Heart left ventricle (tissue), 16 donors: ENCODE measurements around the gene URAD. TPM values are rescaled to one million over a fixed set of nuclear protein-coding genes. Genes with fewer than 3 reads are reported as not detected.

Source experiments
- ATAC-seq, 4 donors: fragments of 200-7000 bp; cut with Tn5 transposase; one replicate each; pipeline ENCODE4 v1.9.1; 2020 to 2022; ENCODE audit warnings: moderate library complexity in 4 of 4, mild to moderate bottlenecking in 3 of 4, moderate number of reproducible peaks in 1 of 4
- DNase-seq, 5 donors: peaks; one replicate each; pipeline ENCODE4 v3.0.0-alpha.2; 2020
- H3K27ac ChIP-seq, 12 donors: fragments of 200-600 bp; sonication (generic) in 4 of 12; one replicate each; pipeline versions ENCODE4 v1.5.0 to v1.8.0; 2016 to 2022; ENCODE audit warnings: mild to moderate bottlenecking in 2 of 12
- H3K27me3 ChIP-seq, 9 donors: fragments of 200-600 bp; sonication (generic) in 2 of 9; one replicate each; pipeline versions ENCODE4 v1.5.1 to v1.8.0; 2016 to 2022; ENCODE audit warnings: mild to moderate bottlenecking in 3 of 9
- H3K36me3 ChIP-seq, 9 donors: fragments of 200-600 bp; sonication (generic) in 2 of 9; one replicate each; pipeline versions ENCODE4 v1.5.0 to v1.8.0; 2018 to 2022; ENCODE audit warnings: mild to moderate bottlenecking in 2 of 9
- H3K4me1 ChIP-seq, 12 donors: fragments of 200-600 bp; sonication (generic) in 4 of 12; one replicate each; pipeline versions ENCODE4 v1.5.0 to v1.8.0; 2016 to 2022; ENCODE audit warnings: mild to moderate bottlenecking in 3 of 12
- H3K4me3 ChIP-seq, 12 donors: fragments of 200-600 bp; sonication (generic) in 4 of 12; one replicate each; pipeline versions ENCODE4 v1.5.0 to v1.8.0; 2017 to 2022; ENCODE audit warnings: mild to moderate bottlenecking in 9 of 12, moderate library complexity in 4 of 12
- H3K9me3 ChIP-seq, 12 donors: fragments of 200-600 bp; sonication (generic) in 4 of 12; one replicate each; pipeline versions ENCODE4 v1.5.0 to v1.8.0; 2016 to 2022; ENCODE audit warnings: mild to moderate bottlenecking in 1 of 12
- POLR2A ChIP-seq, 2 donors: fragments of 450-650 bp; IDR thresholded peaks; one replicate each; pipeline ENCODE4 v1.6.1; 2017; ENCODE audit warnings: antibody characterized with exemption in 2 of 2, mild to moderate bottlenecking in 2 of 2, moderate library complexity in 2 of 2
- WGBS, 4 donors: extraction: QIAGEN DNeasy Blood & Tissue Kit in 2 of 4; methylation state at CpG; one replicate each; pipeline versions ENCODE4 v1.1.5 to v1.1.7; 2013 to 2018; 5-methylcytosine and 5-hydroxymethylcytosine counted together
- intact Hi-C, 10 donors: fragments of 100-400 bp; cut with DNase I; formaldehyde crosslinking; loops; one replicate each; pipeline versions ENCODE4 v1.11.1 to v1.14.2; 2022
- polyA plus RNA-seq, 2 donors: library from polyadenylated mRNA; stranded (reverse); fragments of 200-250 nt; gene quantifications; one replicate each; pipeline ENCODE4 v1.2.3, GENCODE V29; 2013
- total RNA-seq, 9 donors: library from RNA; depleted of rRNA in 2 of 9; stranded (reverse); fragments of >200 nt in 2 of 9; fragmentation: NEBNext Ultra II Directional in 3 of 9; extraction: Animal tissue kit (Norgen Biotek cat#: 25700) in 3 of 9; gene quantifications; one replicate each; pipeline versions ENCODE4 v1.1.0 to v1.2.4, GENCODE V29; 2016 to 2023
- TF ChIP-seq, protein P1 (sequence below), 12 donors: fragments of 200-600 bp; sonication (generic) in 4 of 12; IDR thresholded peaks; one replicate each; pipeline versions ENCODE4 v1.5.0 to v1.8.0; 2018 to 2022; ENCODE audit warnings: antibody characterized with exemption in 12 of 12, mild to moderate bottlenecking in 5 of 12
- donor health status: ischemic (EF 13 %, LVEDD 7.1; RV severe dilation, severe dysfunction).
- donor health status: healthy with polysubstance abuse.
- donor health status: DM: no; HTN: yes; CAD: no.
- donor health status: DM: no; HTN: no; CAD: no.
- donor health status: ischemic (EF 25% LVEDD 6.9; RV normal size, moderate dysfunction).
- donor health status: ischemic (EF 25% LVEDD 5.7; RV mildly dilated, moderate dysfunction).
- donor health status: healthy.
- donor health status: DM: yes; HTN: yes; CAD: no.
- donor health status: ischemic (EF 35%, LVEDD 5.7; RV mildly dilated, moderate dysfunction).
- donor health status: nonischemic (EF 11% LVEDD 7.7; RV severe dilation, severe dysfunction).
- donor health status: DM: yes; HTN: yes; CAD: no.
- donor health status: PGD.
- donor health status: ischemic (EF 29% LVEDD 5.4; RV normal size, mild dysfunction).
- donor health status: nonischemic (EF 23%, LVEDD 6.1; RV moderate dilation, normal function).

The URAD gene
- total and polyA plus RNA-seq, 11 donors: not detected

DNA sequence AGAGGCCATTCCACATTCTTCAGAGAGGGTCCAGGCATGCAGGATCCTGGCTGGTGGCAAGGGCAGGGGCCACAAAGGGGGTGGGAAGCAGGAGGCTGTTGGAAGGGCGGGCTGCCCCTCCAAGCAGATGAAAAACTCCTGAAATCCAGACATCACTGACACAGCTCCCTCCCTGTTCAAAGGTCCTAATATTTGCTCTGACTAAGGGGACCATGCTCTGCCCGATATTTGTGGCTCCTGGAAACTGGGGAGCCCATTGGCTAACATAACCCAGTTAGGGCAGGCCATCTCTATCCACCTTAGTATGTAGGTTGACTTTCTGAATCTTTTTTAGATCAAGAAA, 16.0 kb downstream of the URAD start:
- peaks cover 71 to 100% (median 98%) of the 10 kb centered on the region in 9 donors for H3K27me3 ChIP-seq
- intact Hi-C loops: no loop called here

DNA sequence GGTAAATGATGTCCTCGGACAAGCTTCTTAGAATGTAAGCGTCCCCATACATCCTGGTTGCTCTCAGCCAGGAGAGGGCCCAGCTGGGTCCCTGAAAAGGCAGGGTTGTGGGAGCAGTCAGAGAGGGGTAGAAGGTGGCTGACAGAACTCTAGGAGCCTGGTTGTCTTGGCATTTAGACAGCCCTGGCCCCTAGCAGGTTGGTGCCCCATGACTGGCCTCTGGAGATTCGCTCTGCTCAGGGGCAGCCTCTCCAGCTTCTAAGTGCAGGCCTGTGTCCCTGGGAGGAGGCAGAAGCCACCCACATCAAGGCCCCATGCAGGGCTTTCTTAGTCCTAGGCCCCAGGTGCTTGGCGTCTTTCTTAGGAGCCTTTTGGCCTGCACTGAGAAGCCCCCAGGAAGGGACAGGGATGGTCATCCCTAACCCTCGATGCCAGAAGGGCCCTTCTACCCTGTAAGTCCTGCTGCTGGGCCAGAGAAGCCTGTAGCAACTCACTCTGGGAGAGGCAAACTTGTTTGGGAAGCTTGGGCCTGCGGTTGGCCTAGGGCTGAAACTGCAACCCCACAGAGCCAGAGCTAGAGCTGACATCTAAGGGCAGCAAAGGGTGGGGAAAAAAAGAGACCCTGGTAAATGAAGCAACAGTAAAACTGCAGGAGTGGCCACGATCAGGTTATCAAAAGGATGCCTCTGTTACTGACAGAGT, 16.6 kb downstream of the URAD start:
- TF ChIP-seq, protein P1, sequence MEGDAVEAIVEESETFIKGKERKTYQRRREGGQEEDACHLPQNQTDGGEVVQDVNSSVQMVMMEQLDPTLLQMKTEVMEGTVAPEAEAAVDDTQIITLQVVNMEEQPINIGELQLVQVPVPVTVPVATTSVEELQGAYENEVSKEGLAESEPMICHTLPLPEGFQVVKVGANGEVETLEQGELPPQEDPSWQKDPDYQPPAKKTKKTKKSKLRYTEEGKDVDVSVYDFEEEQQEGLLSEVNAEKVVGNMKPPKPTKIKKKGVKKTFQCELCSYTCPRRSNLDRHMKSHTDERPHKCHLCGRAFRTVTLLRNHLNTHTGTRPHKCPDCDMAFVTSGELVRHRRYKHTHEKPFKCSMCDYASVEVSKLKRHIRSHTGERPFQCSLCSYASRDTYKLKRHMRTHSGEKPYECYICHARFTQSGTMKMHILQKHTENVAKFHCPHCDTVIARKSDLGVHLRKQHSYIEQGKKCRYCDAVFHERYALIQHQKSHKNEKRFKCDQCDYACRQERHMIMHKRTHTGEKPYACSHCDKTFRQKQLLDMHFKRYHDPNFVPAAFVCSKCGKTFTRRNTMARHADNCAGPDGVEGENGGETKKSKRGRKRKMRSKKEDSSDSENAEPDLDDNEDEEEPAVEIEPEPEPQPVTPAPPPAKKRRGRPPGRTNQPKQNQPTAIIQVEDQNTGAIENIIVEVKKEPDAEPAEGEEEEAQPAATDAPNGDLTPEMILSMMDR (IDR thresholded peaks at IDR 0.05): no peak
- TF ChIP-seq POLR2A (IDR thresholded peaks at IDR 0.05): no peak
- intact Hi-C loops: no loop called here
- H3K9me3 ChIP-seq: no peaks in the 10 kb centered on the region
- H3K27me3 ChIP-seq: peaks cover 71 to 100% (median 98%) of the 10 kb centered on the region in 9 donors
- H3K4me1 ChIP-seq: peaks cover 0 to 22% (median 7%) of the 10 kb centered on the region in 12 donors
- no peak overlapping the region for H3K27ac ChIP-seq
- H3K4me3 ChIP-seq: no peak overlapping the region
- 52 to 68% (median 60%) methylated on average over 5 to 7 of the region's 7 CpGs for WGBS, 4 donors
- H3K36me3 ChIP-seq: no peaks in the 10 kb centered on the region
- no peak for ATAC-seq
- DNase-seq: no peak

More for the DNA sequence above, 16.0 kb downstream of the URAD start:
- DNase-seq (no peak), ATAC-seq (no peak)
- no peak overlapping the region for H3K27ac ChIP-seq
- no peak overlapping the region for H3K4me3 ChIP-seq
- TF ChIP-seq, protein P1 (IDR thresholded peaks at IDR 0.05): no peak
- TF ChIP-seq POLR2A (IDR thresholded peaks at IDR 0.05): no peak
- H3K9me3 ChIP-seq: no peaks in the 10 kb centered on the region
- WGBS, 4 donors: 57 to 61% (median 60%) methylated on average over 2 of the region's 2 CpGs
- peaks cover 0 to 22% (median 7%) of the 10 kb centered on the region in 12 donors for H3K4me1 ChIP-seq
- H3K36me3 ChIP-seq: no peaks in the 10 kb centered on the region

DNA sequence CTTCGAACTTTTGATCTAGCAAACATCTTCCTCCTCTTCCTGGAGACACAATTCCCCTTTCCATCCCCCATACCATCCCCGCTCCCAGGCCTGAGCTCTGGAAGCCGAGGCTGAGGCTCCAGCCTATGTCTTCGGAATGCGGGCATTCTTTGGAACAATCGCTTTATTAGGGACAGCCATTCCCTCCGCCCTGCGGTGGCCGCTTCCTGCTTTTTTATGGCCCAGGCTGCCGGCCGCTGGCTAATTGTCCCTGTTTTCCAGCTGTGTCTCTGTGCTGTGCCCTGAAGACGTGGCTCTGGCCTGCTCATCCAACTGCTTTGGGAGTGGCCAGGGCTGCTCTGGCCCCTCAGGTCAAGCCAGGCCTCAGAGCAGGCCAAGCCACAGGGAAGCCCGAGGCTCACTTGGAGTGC, 17.3 kb downstream of the URAD start:
- 32 to 54% (median 41%) methylated on average over 13 of the region's 13 CpGs for WGBS, 4 donors
- intact Hi-C loops: no loop called here
- no peak overlapping the region for H3K27ac ChIP-seq
- H3K4me1 ChIP-seq: peaks cover 0 to 29% (median 7%) of the 10 kb centered on the region in 12 donors
- H3K4me3 ChIP-seq: no peak overlapping the region
- H3K36me3 ChIP-seq: no peaks in the 10 kb centered on the region
- TF ChIP-seq, protein P1 (IDR thresholded peaks at IDR 0.05): no peak
- no peak for TF ChIP-seq POLR2A (IDR thresholded peaks at IDR 0.05)
- DNase-seq (no peak), ATAC-seq (no peak)
- H3K27me3 ChIP-seq: peaks cover 69 to 100% (median 98%) of the 10 kb centered on the region in 9 donors
- H3K9me3 ChIP-seq: no peaks in the 10 kb centered on the region

DNA sequence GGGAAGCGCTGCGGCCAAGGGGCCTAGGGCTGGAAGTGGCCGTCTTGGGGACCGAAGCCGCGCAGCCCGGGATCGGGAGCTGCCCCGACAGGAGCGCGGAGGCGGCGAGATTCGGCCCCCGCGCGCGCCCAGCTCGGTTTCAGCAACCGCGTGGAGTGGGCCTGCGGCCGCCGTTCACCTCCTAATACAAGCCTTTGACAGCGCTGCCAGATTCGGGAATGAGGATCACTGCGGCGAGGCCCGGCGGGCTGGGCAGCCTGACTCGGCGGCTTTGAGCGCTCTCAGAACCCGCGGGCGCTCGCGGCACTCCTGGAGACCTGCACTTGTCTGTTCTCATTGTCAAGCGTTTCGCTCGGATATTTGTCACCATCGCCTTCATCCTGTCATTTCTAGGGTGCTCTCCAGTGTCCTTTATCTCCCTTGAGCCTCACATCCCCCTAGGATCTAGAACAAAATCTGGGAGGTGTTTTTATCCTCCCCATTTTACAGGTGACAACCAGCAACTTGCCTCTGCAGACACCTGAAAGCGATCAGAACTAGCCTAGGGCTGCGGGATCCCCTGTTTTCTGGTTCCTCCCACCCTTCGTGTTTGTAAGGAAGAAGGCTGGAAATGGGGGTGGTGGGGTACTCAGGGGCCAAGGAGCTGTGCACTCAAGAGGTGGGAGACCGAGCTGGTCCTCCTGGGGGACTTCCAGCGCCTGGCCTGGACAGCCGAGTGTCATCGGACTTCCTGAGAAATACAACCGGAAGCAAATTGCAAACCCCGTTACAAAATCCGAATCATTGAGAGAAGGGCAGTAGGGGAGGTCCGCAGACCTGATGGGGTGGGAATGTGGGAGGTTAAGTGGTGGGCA, 17.9 kb downstream of the URAD start:
- Histone ChIP-seq H3K4me3 (no peak overlapping the region), H3K27me3 (peaks cover 69 to 100% (median 98%) of the 10 kb centered on the region in 9 donors), H3K36me3 (no peaks in the 10 kb centered on the region), H3K4me1 (peaks cover 0 to 30% (median 7%) of the 10 kb centered on the region in 12 donors), H3K9me3 (no peaks in the 10 kb centered on the region), H3K27ac (no peak overlapping the region)
- DNase-seq: no peak
- ATAC-seq: no peak
- intact Hi-C loops: no loop called here
- 3 to 5% (median 5%) methylated on average over 37 to 53 of the region's 53 CpGs for WGBS, 4 donors
- TF ChIP-seq, protein P1 (IDR thresholded peaks at IDR 0.05): no peak
- no peak for TF ChIP-seq POLR2A (IDR thresholded peaks at IDR 0.05)
